Smooth muscle cell of the pulmonary artery (primary cell): ENCODE data around the gene TGM6. TPM values are rescaled to one million over a fixed set of nuclear protein-coding genes. Genes with fewer than 3 reads are reported as not detected.

Experiments used
- total RNA-seq: library from RNA; depleted of rRNA; stranded (reverse); fragments of >200 nt; gene quantifications from 2 replicates; pipeline ENCODE4 v1.2.3, GENCODE V29; 2014

Gene TGM6
- total RNA-seq: not detected in 2 replicates

GRCh38 chr20:2380601-2381000 is at the start of gene TGM6:
Gene TGM6 (plus strand): TSS chr20:2380901. CDS start chr20:2380969, 68 bp downstream.

GRCh38 chr20:2470423-2471193 is 89.9 kb downstream of the TGM6 start, which contains the start of gene SNRPB:
Gene SNRPB (minus strand): TSS chr20:2470789. CDS start chr20:2470690, 99 bp downstream.

Other genes with a start within 250 kb of the TGM6 start
- not detected in 2 replicates for gene TGM3, start 84.9 kb upstream of the TGM6 start, total RNA-seq
- gene SNRPB, start 89.9 kb downstream of the TGM6 start, total RNA-seq: 80.7 and 90.6 TPM in 2 replicates
- gene ZNF343, start 128.0 kb downstream of the TGM6 start, total RNA-seq: 13.0 and 15.3 TPM in 2 replicates
- gene TMC2, start 155.7 kb downstream of the TGM6 start, total RNA-seq: not detected in 2 replicates